Calu3 (cell line): ENCODE data around the gene NR1H4. TPM values are rescaled to one million over a fixed set of nuclear protein-coding genes. Genes with fewer than 3 reads are reported as not detected.
"Not testable (repeated sequence)": the region's sequence is repeated elsewhere in the genome, so short reads cannot be mapped to it uniquely, and the experiment has no call there.

Source experiments
- BruUV-seq: library from RNA; stranded (reverse); fragments of 400-500 nt; replicated peaks from 2 replicates; lab custom pipeline; 2021; lab: Mats Ljungman, UMichigan
- CTCF ChIA-PET: fragments of 300-600 bp; sonication (Branson Sonifier 250); formaldehyde crosslinking; loops from one replicate; lab custom pipeline; 2022; ENCODE audit warnings: antibody characterized with exemption; lab: Charles Lee
- DNase-seq: peaks from one replicate; pipeline ENCODE4 v3.0.0; 2022
- H3K27ac Mint-ChIP-seq: one replicate; pipeline ENCODE4 v1.8.0; 2022; ENCODE audit warnings: mixed read lengths; ENCODE audit not compliant: unreplicated experiment
- H3K27me3 Mint-ChIP-seq: one replicate; pipeline ENCODE4 v1.8.0; 2022; ENCODE audit warnings: mixed read lengths; ENCODE audit not compliant: unreplicated experiment
- H3K36me3 Mint-ChIP-seq: one replicate; pipeline ENCODE4 v1.8.0; 2022; ENCODE audit warnings: mild to moderate bottlenecking, moderate library complexity, mixed read lengths; ENCODE audit not compliant: insufficient read depth, unreplicated experiment
- H3K4me1 Mint-ChIP-seq: one replicate; pipeline ENCODE4 v1.8.0; 2022; ENCODE audit warnings: mild to moderate bottlenecking, low read depth, mixed read lengths; ENCODE audit not compliant: unreplicated experiment
- H3K4me3 Mint-ChIP-seq: one replicate; pipeline ENCODE4 v1.8.0; 2022; ENCODE audit warnings: mild to moderate bottlenecking, low read depth, moderate library complexity, mixed read lengths; ENCODE audit not compliant: unreplicated experiment
- H3K9me3 Mint-ChIP-seq: one replicate; pipeline ENCODE4 v1.8.0; 2022; ENCODE audit warnings: low read depth, mixed read lengths; ENCODE audit not compliant: unreplicated experiment
- intact Hi-C: fragments of 100-400 bp; cut with micrococcal nuclease; formaldehyde crosslinking; loops from one replicate; pipeline ENCODE4 v1.10.0; 2022; ENCODE audit not compliant: unreplicated experiment
- total RNA-seq: library from RNA; stranded (reverse); gene quantifications from 2 replicates; pipeline ENCODE4 v1.2.3, GENCODE V29; 2022
- TF ChIP-seq, protein P1 (sequence below): fragments of 200-600 bp; IDR thresholded peaks from one replicate; pipeline ENCODE4 v1.8.0; 2022; ENCODE audit warnings: antibody characterized with exemption; ENCODE audit not compliant: unreplicated experiment

The NR1H4 gene
- total RNA-seq, 1 experiment from 2014 or later, result 5.2 TPM

DNA sequence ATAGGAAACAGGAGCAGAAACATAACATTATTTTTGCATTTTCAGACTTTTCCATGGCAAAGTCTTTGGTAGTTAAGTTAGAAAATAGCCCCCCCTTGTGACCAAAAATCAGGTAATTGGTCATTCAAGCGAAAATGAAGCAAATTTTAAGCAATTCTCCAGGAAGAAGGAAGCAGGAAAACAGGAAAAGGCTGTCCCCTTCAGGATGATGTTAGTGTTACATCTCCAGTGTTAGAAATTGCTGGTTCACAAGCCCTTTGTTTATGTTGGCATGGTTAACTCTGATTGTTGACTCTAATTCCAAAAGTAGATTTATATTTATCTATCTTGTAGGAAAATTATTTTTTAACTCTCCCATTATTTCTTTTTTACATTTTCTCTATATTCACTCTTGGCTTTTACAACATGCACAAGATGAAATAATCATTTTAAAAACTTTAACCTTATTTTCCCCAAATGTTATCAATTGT, 81.0 kb downstream of the NR1H4 start:
- TF ChIP-seq, protein P1, sequence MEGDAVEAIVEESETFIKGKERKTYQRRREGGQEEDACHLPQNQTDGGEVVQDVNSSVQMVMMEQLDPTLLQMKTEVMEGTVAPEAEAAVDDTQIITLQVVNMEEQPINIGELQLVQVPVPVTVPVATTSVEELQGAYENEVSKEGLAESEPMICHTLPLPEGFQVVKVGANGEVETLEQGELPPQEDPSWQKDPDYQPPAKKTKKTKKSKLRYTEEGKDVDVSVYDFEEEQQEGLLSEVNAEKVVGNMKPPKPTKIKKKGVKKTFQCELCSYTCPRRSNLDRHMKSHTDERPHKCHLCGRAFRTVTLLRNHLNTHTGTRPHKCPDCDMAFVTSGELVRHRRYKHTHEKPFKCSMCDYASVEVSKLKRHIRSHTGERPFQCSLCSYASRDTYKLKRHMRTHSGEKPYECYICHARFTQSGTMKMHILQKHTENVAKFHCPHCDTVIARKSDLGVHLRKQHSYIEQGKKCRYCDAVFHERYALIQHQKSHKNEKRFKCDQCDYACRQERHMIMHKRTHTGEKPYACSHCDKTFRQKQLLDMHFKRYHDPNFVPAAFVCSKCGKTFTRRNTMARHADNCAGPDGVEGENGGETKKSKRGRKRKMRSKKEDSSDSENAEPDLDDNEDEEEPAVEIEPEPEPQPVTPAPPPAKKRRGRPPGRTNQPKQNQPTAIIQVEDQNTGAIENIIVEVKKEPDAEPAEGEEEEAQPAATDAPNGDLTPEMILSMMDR, result peak; percentile 78
- H3K36me3 Mint-ChIP-seq, result no peaks in the 10 kb centered on the region
- peaks cover 9% of the 10 kb centered on the region for H3K4me1 Mint-ChIP-seq
- no TSS peak for BruUV-seq
- intact Hi-C loops, result loop anchor here (1.0 to 10.0 kb wide), 5 partner anchors 162 to 740 kb away; no protein-coding TSS in a partner anchor
- H3K27me3 Mint-ChIP-seq, result no peaks in the 10 kb centered on the region
- no peaks in the 10 kb centered on the region for H3K9me3 Mint-ChIP-seq
- peak; percentile 74 for DNase-seq
- H3K27ac Mint-ChIP-seq, result no peak overlapping the region
- CTCF ChIA-PET, result interaction anchor here (0.7 to 2.6 kb wide), 6 partner anchors 12 to 325 kb away, joined by 3 to 8 read pairs (median 4); no protein-coding TSS in a partner anchor
- no peak overlapping the region for H3K4me3 Mint-ChIP-seq

DNA sequence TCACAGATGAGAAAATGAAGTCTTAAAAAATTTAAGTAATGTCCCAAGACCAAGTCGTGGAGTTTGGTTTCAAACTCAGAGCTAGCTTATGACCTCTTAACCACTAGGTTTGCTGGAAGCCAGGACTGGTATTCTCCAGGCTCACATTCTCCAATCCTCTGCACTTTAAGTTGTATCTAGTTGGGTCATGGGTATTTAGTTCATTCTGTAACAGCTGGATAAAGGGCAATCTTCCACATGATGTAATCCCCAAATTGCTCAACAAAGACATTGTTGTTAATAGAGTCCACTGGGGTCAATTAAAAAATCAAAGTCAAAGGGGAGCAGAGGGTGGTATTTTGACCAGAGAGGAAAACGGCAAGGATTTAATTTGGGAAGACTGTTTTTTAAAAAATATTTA, 82.1 kb downstream of the NR1H4 start:
- Mint-ChIP-seq H3K36me3 (no peaks in the 10 kb centered on the region), H3K27me3 (no peaks in the 10 kb centered on the region), H3K4me3 (no peak overlapping the region), H3K27ac (peak overlapping the region; percentile 31), H3K9me3 (peaks cover 2% of the 10 kb centered on the region), H3K4me1 (peaks cover 9% of the 10 kb centered on the region)
- DNase-seq, result no peak
- BruUV-seq, result no TSS peak
- intact Hi-C loops, result loop anchor here (5.0 to 10.0 kb wide), 2 partner anchors 177 to 741 kb away; no protein-coding TSS in a partner anchor
- CTCF ChIA-PET, result interaction anchor here (0.6 to 2.6 kb wide), 4 partner anchors 164 to 501 kb away, joined by 3 to 8 read pairs (median 4); no protein-coding TSS in a partner anchor
- TF ChIP-seq, protein P1, result no peak

DNA sequence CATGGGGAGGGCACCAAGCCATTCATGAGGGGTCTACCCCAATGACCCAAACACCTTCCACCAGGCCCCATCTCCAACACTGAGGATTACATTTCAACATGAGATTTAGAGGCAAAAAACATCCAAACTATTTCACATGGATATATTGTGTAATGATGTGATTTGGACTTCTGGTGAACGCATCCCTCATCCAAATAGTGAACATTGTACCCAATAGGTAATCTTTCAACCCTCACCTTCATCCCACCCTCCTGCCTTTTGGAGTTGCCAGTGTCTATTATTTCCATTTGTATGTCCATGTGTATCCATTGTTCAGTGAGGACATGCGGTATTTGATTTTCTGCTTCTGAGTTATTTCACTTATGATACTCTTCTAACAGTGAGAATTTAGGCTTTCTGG, 83.7 kb downstream of the NR1H4 start:
- Mint-ChIP-seq H3K9me3 (peaks cover 2% of the 10 kb centered on the region), H3K4me3 (no peak overlapping the region), H3K4me1 (peaks cover 9% of the 10 kb centered on the region), H3K27ac (no peak overlapping the region), H3K36me3 (no peaks in the 10 kb centered on the region), H3K27me3 (no peaks in the 10 kb centered on the region)
- intact Hi-C loops, result loop anchor here (5.0 to 10.0 kb wide), 2 partner anchors 175 to 743 kb away; no protein-coding TSS in a partner anchor
- DNase-seq, result no peak
- TF ChIP-seq, protein P1, result no peak
- BruUV-seq, result no TSS peak
- CTCF ChIA-PET, result no interaction called here

DNA sequence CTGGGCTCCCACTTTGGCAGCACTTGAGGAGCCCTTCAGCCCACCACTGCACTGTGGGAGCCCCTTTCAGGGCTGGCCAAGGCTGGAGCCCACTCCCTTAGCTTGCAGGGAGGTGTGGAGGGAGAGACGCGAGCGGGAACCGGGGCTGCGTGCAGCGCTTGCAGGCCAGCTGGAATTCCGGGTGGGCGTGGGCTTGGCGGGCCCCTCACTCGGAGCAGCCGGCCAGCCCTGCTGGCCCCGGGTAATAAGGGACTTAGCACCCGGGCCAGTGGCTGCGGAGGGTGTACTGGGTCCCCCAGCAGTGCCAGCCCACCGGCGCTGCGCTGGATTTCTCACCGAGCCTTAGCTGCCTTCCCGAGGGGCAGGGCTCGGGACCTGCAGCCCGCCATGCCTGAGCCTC, 85.6 kb downstream of the NR1H4 start:
- H3K4me3 Mint-ChIP-seq, H3K4me1 Mint-ChIP-seq, H3K27ac Mint-ChIP-seq, DNase-seq, H3K36me3 Mint-ChIP-seq, CTCF ChIA-PET, H3K9me3 Mint-ChIP-seq, BruUV-seq, H3K27me3 Mint-ChIP-seq: not testable (repeated sequence)
- intact Hi-C loops, result loop anchor here (5.0 to 10.0 kb wide), 2 partner anchors 173 to 744 kb away; no protein-coding TSS in a partner anchor

DNA sequence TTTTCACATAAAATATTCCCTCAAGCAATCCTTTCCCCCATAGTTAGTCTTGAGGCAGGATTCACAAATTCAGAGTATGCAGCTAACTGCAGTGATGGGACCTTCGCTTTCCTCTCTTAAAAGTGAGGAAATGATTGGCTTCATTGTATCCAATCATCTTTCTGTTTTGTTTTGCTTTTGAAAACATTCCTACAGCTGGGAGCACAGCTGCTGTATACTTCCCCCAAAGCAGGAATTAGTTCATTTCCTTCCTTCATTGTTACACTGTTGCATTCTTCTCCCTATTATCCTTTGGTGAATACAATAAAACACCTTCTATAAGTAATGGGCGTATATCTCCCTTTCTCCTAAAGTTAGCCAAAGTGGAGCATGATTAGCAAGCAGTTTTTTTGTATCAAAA, 90.4 kb downstream of the NR1H4 start:
- H3K36me3 Mint-ChIP-seq, result no peaks in the 10 kb centered on the region
- no peaks in the 10 kb centered on the region for H3K27me3 Mint-ChIP-seq
- peaks cover 24% of the 10 kb centered on the region for H3K4me1 Mint-ChIP-seq
- H3K4me3 Mint-ChIP-seq, result no peak overlapping the region
- H3K27ac Mint-ChIP-seq, result no peak overlapping the region
- peaks cover 2% of the 10 kb centered on the region for H3K9me3 Mint-ChIP-seq
- no TSS peak for BruUV-seq
- CTCF ChIA-PET, result no interaction called here
- TF ChIP-seq, protein P1, result no peak
- no peak for DNase-seq
- intact Hi-C loops, result no loop called here
